ENCODE data around the gene COMP.

The COMP gene

GRCh38 chr19:18789422-18789869 is 1.7 kb downstream of the COMP start:
- no peak for DNase-seq
- intact Hi-C loops (cut with DNase I): no loop called here

- intact Hi-C loops (cut with DNase I): no loop called here
Observed at GRCh38 chr19:18788529-18789421, 2.3 kb downstream of the COMP start.

DNA sequence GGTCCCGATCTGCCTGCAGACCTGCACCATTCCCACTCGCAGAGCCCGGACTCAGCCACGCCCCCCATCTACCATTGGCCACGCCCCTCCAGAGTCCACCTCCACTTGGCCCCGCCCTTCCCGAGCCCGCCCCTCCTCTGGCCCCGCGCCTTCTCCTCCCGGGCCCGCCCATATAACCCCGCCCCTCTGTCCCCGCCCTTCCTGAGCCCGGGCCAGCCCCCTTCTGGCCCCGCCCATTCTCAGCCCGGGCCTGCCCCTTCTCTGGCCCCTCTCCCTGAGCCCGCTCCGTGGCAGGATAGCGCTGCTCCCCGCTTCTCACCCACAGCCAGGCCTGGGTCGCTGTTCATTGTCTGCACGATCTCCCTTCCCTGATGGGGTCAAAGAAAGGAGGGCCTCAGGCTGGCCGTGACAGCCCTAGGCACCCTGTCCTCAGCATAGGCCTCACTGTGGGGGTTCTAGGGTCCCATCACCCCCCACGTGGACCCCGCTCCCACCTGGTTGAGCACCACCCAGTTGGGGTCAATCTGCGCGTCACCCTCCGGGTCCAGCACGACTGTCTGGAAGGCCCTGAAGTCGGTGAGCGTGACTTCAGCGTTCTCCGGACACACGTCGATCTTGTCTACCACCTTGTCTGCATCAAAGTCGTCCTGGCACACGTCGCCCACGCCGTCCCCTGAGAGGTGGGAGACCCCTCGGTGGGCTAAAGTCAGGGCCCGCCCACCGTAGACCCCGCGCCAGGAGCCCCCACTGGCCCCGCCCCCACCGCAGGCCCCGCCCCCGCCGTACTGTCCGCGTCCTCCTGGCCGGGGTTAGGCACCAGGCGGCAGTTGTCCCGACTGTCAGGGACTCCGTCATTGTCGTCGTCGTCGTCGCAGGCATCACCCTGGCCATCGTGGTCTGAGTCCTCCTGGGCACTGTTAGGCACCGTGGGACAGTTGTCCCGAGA is 5.7 kb downstream of the COMP start:
- DNase-seq: peak in 38 of 42 donors; percentile 12 to 78 (median 54)
- intact Hi-C loops (cut with DNase I): no loop called here

More at GRCh38 chr19:18788529-18789421, 2.3 kb downstream of the COMP start:
- DNase-seq: no peak

- no peak for DNase-seq
- intact Hi-C loops (cut with DNase I): no loop called here
Observed at GRCh38 chr19:18784786-18785120, 6.4 kb downstream of the COMP start.

- intact Hi-C loops (cut with DNase I): no loop called here
- DNase-seq: no peak
Observed at GRCh38 chr19:18783958-18784785, 6.9 kb downstream of the COMP start.

- intact Hi-C loops (cut with DNase I): no loop called here
- DNase-seq: no peak
Observed at GRCh38 chr19:18782559-18783225, 8.4 kb downstream of the COMP start.

DNA sequence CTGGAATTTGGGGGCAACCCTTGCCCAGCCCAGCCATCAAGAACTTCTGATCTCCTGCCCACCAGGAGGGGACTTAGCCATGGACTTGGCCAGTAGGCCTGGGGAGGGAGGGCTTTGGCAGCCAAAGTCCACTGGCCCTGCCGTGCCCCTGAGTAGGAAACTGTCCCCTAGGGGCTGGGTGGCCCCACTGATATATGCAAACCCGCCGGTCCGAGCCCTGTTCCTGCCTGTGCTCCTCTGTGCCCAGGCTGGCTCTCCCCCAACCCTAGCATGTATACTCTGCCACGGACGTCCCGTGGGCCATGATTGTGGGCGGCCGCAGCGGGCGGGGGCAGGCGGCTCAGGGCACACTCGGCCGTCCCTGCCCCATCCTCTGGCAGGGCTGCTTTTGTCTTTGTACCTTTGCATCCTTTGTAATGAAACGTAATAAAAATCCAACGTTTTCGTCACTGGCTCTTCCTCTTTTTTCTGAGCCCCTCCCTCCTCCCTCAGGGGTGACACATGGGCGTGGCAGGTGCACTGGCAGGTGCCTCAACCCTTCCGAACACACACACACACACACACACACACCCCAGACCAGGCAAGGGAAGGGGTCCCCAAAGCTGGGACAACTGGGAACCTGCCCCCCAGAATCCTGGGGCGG is 9.1 kb downstream of the COMP start:
- intact Hi-C loops (cut with DNase I): no loop called here
- no peak for DNase-seq

DNA sequence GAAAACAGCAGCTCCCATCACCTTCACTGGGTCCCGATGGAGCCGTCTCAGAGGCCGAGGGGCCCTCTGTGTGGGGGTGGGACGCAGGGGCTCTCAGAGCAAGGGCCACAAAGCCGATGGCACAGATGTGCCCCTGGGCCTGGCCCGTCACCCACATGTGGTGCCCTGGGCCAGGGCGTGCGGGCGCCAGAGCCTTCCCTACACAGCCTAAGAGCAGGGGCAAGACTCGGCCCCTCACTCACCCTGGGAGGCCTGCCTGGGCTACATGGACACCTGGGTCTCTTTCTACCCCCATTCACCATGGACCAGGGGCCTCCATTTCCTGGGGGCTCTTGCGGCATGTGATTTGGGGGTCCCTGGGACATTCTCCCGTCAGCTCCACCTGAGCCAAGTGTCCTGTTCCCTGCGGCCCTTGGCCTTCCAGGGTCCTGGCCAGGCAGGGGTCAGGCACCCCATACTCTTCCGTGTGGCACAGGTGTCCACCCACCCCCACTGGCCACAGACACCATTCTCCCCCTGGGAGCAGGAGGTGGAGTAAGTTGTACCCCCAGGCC is 10.0 kb downstream of the COMP start:
- intact Hi-C loops (cut with DNase I): no loop called here
- no peak for DNase-seq

DNA sequence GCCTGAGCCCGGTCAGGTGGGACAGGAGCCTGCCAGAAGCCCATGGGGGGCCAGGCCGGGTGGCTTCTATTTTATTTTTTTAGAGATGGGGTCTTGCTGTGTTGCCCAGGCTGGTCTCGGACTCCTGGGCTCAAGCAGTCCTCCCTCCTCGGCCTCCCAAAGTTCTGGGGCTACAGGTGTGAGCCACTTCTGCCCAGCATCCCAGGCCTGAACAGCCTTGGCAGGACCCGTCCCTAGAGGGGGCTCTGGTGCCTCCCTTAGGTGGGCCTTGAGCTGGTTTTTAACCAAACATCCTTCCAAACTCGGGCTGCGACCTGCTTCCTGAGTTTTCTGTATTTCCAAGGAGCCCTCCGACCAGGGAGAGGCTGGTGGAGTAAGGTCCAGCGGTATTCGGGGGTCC is 10.5 kb downstream of the COMP start:
- no peak for DNase-seq
- intact Hi-C loops (cut with DNase I): no loop called here

DNA sequence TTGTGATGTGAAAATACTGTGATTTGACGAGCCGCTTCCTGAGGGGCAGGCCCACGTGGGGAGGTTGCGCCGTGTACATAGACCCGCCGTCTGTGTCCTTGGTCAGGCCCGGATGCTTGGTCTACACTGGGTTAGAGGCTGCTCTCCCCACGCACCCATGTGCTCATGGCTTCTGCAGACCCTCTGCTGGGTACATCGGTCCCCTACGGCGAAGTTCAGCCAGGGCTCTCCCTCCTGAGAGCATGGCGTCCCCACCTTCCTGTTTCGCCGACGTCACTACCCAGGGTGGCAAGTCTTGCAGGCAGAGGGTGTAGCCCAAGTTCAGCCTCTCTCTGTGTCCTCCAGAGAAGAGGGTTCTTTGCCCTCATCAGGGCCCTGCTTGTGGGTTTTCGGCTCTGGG is 11.0 kb downstream of the COMP start:
- DNase-seq: no peak
- intact Hi-C loops (cut with DNase I): no loop called here

- no peak for DNase-seq
- intact Hi-C loops (cut with DNase I): no loop called here
Observed at GRCh38 chr19:18778826-18779495, 12.1 kb downstream of the COMP start.

GRCh38 chr19:18778076-18778389 is 13.1 kb downstream of the COMP start:
- intact Hi-C loops (cut with DNase I): no loop called here

DNA sequence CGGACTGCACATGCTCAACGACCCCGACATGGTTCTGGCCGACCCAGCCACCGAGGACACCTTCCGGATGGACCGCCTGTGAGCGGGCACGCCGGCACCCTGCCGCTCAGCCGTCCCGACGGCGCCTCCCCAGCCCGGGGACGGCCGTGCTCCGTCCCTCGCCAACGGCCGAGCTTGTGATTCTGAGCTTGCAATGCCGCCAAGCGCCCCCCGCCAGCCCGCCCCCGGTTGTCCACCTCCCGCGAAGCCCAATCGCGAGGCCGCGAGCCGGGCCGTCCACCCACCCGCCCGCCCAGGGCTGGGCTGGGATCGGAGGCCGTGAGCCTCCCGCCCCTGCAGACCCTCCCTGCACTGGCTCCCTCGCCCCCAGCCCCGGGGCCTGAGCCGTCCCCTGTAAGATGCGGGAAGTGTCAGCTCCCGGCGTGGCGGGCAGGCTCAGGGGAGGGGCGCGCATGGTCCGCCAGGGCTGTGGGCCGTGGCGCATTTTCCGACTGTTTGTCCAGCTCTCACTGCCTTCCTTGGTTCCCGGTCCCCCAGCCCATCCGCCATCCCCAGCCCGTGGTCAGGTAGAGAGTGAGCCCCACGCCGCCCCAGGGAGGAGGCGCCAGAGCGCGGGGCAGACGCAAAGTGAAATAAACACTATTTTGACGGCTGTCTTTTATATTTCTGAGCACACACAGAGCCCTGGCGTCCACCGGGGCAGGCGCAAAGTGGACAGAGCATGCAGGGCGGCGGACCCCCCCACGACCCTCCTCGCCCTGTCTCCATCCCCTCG is 13.6 kb downstream of the COMP start:
- no peak for DNase-seq
- intact Hi-C loops (cut with DNase I): no loop called here

More at GRCh38 chr19:18778076-18778389, 13.1 kb downstream of the COMP start:
- DNase-seq: no peak

DNA sequence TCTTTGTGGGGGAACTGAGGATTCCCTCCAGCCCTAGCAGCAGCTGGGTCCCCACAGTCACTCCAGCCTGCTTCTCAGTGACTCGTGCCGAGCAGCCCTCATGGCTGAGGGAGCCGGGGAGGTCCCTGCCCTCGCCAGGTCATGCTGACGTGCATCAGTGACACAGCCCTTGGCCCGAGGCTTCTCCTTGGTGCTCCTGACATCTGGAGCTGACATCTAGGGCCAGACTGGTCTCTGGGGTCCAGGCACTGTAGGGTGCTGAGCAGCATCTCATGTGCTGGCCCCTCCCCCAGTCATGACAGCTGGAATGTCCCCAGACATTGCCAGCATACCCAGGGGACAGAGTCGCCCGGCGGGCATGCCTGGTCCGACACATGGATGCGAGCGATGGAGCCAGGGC is 14.4 kb downstream of the COMP start:
- no peak for DNase-seq
- intact Hi-C loops (cut with DNase I): no loop called here

DNA sequence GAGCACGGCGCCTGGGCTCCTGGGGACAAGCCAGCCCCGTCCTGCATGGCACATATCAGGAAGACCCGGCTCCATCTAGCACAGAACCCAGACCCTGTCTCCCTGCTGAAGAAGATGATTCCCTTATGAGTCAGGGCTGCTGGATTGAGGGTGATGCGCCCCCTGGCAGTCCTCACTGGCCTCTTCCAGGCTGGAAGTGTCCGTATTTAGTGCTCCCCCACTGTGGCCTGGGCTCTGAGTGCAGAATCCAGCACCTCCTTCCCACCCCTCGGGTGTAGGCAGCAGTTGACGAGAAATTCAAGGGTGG is 14.9 kb downstream of the COMP start:
- intact Hi-C loops (cut with DNase I): no loop called here
- DNase-seq: no peak

- intact Hi-C loops (cut with DNase I): no loop called here
- no peak for DNase-seq
Observed at GRCh38 chr19:18775586-18776287, 15.4 kb downstream of the COMP start.

Measured in head of caudate nucleus (tissue), 42 donors.